DMS114 treated with DMSO at 0.1 percent for 48 hours (cell line): ENCODE data around the gene LRRTM4.
A peak's percentile ranks its signal among the peaks of the same experiment; 100 is the strongest.

Experiments
- DNase-seq: peaks from one replicate; lab custom pipeline; 2025; ENCODE audit not compliant: unreplicated experiment; lab: John Stamatoyannopoulos, UW

The LRRTM4 gene

DNA sequence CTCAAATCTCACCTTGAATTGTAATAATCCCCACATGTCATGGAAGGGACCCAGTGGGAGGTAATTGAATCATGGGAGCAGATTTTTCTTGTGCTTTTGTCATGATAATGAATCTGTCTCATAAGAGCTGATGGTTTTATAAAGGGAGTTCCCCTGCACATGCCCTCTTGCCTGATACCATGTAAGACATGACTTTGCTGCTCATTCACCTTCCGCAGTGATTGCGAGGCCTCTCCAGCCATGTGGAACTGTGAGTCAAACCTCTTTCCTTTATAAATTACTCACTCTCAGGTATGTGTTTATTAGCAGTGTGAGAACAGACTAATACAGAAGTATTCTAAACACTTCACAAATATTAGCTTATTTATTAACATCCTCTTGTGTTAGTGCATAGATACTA is 516.7 kb downstream of the LRRTM4 start:
- no peak for DNase-seq

DNA sequence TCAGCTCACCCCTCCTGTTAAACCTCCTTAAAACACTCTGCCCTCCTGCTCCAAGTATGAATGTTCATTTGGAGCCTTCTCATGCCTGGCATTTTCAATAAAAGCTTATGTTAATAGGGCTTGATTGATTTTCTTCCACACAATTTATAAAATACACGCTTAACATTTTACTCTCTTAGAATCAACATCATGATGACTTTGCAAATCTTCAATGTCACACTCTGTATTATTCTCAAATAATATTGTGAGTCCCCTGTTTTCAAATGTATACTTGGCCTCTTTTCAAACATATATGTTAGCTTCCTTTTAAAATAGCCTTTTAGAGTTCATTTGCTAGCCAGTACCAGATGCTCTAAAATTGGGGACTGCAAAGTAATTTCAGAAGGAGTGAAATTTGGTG is 520.3 kb downstream of the LRRTM4 start:
- no peak for DNase-seq

DNA sequence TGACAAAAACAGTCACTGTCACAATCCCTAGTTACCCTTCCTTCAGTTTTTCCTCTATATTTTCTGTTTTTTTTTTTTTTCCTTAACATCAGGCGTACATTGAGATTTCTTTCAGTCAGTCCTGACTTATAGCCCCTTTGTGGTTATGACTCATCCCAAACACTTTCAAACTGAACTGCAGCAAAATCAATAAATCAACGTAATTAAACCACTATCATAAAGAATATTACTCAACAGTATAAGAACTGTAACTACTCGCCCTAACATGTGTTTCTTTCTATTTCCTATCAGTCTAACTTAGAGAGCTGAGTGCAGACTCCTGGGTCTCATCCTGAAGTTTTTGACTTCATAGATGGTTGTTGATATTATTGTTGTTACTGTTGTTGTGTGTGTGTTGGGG is 523.5 kb downstream of the LRRTM4 start:
- no peak for DNase-seq

DNA sequence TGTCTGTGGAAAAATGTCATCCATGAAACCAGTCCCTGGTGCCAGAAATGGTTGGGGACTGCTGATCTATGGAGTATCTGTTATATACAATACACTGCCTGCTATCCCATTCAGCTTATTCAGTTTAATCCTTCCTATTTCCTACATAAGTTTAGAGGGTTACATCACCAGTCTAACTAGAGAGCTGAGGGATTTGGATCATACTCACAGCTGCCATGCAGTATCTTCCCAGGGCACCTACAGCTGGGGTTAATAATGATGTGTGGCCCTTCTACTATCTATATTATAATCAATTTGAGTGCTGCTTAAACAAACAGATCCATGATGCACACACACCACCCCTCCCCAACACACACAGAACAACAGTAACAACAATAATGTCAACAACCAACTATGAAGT is 524.0 kb downstream of the LRRTM4 start:
- no peak for DNase-seq

DNA sequence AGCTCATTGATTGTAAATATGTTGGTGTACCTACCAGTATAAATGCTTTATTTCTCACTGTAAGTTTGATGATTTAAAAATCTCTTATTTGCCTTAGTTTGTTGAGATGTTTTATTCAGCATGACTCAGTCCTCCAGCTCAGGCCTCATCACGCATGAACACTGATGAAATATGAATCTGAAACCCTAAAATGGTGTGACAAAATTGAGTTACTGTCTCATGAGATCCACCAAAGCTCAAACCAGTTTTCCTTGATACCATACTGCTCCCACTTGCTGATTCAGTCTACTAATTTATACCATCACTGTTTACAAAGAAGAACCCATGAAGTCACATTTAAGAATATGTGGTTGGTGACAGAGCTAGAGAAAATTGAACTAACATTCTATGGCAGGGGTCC is 524.9 kb downstream of the LRRTM4 start:
- DNase-seq = no peak

DNA sequence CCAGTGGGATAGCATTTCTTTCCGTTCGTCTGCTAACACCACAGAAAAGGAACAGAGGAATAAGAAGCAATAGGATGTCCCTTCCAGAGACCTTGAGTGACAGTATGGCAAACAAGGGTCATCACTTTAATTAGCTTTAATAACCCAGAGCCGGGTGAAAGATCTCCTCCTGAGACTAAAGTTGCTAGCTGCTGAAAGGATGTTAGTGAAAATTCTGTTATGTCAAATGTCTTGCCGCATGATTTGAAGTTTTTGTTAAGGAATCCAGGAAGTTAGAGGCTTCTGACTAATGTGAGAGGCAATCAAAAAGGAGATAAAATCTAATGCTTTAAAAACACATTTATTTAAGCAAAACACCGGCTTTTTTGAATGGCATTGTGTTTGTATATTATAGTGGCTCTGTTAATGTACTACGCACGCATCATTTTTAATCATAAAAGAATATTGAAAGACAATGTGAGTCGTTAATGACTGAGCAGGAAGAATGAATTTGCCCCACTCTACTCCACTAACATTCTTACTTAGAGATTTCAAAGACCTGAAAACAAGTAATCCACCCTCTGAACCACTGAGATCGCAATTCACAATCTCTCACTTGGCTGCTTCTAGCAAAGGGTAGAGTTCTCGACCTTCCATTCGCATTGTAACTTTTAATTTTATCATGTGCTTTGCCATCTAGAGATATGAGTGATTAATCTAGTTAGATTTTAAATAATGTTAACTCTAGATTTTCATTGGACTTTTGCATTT is 536.6 kb downstream of the LRRTM4 start:
- DNase-seq = no peak

DNA sequence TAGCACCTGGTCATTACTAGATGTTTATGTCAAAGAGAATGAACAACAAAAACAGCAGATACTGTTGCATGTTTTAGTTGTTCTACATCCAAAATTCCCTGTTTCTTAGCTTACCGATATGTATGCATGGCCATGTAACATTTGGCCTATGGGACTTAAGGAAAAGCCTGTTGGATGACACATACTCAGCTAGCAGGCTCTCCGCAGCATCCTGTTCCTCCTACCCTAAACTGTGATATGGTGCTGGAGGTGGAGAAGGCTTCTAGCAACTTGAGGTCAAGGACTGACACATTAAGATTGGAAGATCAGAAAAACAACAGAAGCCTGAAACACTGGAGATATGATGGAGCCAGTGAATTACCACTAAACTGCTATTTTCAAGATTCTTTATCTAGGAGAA is 537.8 kb downstream of the LRRTM4 start:
- no peak for DNase-seq

DNA sequence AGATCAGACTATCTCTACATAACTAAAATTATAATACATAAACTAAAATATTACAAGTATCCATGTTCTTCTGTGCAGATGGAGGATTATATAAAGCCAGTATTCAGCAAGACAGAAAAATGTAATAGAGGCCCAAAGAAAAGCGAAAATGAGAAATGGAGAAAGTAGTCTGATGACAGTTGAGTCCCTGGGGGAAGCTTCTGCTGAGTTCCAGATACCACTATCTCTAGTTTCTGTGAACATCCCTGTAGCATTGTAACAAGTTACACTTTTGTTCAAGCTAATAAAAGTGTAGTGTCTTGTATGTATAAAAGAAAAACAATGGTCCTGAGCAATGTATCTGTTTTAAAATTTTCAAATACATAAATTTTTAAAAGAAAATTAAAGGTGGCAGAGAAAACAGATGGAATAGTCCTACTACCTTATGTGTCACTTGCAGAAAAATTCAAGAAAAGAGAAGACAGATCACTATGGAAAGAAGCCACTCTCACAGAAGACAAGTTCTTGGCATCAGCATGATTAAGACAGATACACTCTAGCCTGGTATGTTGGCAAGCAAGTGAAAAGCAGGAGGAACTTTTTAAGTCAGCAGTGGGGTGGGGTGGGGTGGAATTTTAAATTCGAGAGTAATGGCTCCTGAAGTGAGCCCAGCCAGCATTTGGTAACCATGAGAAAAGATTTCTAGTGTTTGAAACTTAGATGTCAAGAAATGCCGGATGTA is 541.9 kb downstream of the LRRTM4 start:
- no peak for DNase-seq

DNA sequence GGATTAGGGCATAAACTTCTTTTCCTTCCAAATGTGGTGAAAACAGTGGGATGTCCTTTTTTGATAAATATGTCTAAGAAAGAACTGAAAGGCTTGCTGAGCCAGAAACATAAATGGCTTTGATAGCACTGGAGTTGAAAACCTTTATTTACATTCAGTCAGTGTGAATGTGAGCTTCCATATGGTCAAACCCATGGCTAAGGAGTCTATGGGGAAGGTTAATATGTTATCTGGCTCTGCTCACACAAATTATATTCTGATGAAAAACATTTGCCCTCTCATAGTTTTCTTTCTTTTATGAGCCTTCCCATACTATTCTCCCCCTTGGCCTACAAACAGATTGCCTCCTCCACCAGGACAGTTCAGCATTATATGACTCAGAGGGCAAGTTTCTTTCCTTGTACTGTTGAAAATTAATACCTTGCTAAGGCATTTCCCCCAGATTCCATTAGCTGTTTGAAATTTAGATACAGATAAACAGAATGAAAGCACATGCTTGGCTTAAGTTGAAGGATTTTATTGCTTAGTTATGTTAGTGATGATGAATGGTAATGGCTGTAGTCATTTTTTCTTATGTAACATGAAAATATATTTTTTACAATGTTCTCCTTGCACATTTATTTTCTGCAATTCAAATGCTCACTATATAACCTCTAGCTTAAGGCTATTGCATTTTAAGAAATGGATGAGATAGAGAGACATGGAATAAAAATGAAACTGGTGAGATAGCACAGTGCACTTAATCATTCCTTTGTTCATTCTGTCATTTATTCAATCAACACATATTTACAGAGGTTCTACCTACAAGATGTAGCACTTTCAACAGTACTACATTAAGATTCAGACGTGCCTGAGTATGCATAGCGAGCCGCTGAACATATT is 544.1 kb downstream of the LRRTM4 start:
- no peak for DNase-seq

DNA sequence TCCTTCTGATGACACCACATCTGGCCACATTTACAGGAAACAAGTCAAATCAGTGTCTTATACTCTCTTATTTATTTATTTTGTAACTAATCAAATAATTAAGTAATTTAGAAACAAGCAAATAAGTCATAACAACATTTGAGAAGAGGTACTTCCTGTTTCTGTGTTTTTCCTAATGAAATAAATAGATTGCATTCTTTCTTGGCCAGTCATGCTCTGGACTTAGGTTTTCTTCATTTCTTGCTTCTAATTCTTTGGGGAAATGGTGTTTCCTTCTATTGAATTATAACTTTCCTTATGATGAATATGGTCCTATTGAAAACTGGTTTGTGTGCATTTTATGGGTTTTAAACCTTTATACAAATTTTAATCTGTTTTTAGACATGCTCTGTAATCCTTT is 546.4 kb downstream of the LRRTM4 start:
- no peak for DNase-seq

DNA sequence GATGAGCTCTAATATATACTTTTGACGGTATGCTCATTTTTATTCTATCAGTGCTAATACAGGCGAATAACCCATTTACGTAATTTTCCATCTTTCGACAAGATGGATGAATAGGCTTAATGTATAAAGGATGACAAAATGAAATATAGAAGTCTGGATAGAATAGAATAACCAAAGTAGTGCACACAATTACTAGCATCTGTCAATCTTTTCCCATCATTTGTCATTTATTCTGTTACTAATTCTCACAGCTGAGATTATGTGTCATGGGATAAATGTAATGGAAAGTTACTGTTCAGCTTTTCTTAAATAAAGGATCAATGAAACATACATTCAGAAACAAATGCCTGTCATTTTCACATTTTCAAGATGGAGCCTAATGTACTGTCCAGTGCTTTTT is 548.6 kb downstream of the LRRTM4 start:
- DNase-seq = no peak

DNA sequence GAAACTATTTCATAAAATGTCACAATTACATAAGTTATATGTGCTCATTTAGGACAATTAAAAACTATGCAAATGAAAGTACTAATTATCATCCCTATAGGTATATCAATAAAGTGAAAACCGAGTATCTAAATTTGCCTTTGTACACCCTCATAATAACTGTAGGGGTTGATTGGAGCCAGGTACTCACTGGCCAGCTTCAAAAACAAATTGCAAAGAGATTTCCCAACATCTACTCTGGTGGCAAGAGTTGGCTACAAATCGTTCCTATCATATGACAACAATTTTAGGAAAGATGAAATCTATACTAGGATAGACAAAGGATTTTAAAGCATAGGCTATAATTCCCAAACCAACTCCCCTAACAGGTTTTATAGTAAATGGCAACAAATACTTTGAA is 556.4 kb downstream of the LRRTM4 start:
- DNase-seq = no peak

DNA sequence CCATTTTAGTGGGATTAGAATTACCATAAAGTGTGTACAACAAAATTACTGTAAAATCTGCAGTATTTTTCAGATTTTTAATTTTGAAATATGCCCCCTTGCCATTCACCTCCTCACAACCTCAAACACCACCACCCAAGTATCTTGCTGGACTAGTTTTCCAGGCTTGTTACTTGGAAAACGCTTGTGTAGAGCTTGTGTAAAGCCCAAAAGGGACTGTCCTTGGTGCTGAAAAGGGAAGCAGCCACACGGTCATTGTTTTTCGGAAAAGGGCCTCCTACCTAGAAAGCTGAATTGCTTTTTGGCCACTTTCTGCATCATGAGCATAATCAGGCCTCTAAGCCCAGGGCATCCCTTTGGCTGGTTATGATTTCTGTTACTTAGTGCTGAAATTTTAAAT is 563.4 kb downstream of the LRRTM4 start:
- DNase-seq = no peak

DNA sequence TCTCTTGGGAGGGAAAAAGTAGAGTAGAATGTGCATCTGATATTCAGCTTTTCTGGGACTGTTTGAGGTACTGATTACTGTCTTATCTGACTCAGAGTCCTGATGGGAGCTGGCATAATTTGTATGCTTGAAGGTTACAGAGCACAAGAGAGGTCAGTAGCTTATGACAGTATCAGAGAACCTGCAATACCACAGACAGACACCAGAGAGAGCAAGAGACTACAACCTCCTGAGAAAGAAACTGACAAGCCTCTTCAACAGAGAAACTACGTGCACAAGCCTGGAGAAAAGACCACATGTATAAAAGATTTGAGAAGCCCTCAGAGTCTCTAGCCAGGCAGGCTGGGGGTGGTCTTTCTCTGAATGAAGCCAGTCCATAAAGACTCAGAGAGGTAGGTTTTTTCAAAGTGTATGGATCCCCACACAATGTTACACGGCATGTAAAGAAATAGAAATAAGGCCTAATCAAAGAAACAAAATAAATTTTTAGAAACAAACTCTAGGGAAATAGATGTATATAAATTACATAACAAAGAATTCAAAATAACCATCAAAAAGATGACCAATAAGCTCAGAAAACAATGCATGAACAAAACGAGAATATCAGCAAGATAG is 568.3 kb downstream of the LRRTM4 start:
- peak; percentile 60 for DNase-seq

DNA sequence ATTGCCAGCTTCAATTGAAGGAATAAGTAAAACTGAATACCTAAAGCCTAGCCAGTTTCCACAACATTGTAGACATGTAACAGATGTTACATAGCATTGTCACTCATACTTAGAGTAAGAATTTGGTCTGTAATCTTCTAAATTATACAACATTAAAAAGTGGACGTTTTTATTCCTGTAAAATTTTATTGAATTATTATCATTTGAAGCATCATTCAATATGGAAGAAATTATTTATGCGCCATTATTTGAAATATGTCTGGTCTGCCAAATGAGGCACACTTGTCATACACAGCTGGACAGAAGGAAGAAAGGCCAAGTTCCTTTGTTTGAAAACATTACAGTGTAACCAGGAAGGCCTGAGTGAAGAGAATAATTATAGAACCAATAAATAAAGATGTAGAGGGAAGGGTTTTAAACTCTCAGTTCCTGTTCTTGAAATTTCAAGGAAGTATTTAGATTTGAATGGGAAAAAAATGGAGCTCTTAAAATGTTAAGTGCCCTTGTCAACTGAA is 575.5 kb downstream of the LRRTM4 start:
- no peak for DNase-seq

DNA sequence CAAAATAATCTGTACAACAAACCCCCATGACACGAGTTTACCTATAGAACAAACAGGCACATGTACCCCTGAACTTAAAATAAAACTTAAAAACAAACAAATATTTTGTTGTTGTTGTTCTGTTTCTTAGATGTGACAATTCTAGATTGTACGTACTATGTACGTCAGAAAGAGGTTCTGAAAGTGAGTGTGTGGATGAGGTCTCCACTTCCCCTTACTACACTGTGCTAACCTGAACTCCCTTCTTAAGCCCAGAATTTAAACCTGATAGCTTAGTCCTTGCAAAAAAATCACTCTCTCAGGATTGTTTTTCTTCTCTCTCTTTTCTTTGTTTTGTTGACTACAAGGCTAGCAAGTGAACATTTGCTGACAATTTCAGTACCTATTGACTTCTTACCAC is 581.6 kb downstream of the LRRTM4 start:
- no peak for DNase-seq

DNA sequence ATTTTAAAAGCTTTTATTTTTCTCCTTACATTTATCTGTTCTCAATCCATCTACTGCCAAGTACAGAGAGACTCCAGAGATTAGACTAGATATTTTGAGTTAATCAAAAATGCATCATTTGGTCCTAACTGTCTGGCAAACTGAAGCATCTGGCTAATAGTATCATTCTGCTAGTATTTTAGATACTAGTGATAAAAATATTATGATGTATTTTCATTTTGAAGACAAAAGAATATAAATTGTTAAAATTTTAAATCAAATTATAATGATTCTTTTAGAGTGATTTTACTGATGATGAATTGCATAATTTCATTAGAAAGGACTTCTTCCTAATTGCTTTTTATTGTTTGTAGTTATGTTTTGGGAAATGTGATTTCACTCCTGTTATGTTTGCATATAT is 584.0 kb downstream of the LRRTM4 start:
- DNase-seq = no peak

DNA sequence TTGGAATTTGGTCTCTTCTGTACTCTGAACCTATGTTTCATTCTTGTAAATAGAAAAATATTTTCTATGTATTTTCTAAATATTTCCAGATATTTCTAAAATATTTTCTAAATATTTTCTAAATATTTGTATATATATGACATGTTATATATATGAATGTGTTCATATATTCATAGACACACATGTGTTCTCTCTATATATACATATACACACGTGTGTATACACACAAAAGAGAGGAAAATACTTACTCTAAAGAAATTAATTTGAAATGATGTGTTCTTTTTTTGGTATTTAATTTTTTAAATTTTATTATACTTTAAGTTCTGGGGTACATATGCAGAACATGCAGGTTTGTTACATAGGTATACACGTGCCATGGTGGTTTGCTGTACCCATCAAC is 589.6 kb downstream of the LRRTM4 start:
- no peak for DNase-seq

DNA sequence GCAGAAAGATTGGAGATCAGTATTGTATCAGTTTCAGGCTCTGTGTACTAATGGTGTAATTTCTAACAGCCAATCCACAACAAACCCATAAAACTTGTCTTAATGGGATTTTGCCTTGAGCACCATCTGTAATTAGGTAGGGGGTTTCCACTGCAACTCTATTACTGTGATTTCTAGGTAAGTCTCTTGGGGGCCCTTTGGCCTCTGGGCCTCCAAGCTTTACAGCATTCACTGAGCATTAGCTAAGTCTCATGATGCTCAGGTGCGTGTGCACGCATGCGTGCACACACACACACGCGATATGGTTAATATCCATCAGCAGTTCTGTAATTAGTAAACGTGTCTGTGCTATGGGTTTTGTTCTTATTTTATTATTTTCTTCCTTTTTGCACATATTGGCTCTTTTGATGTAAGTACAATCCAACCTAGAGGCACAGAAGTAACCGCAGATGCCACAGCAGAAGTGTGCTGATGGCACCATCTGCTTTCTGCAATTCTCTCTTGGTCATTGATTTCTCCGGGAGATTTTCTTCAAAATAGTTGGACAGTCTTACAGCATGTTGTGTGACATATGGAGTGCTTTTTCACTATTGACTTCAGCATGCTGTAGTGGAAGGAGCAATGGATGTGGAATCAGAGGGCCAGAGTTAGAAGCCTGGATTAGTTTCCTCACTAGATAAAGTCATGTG is 592.0 kb downstream of the LRRTM4 start:
- DNase-seq = no peak

DNA sequence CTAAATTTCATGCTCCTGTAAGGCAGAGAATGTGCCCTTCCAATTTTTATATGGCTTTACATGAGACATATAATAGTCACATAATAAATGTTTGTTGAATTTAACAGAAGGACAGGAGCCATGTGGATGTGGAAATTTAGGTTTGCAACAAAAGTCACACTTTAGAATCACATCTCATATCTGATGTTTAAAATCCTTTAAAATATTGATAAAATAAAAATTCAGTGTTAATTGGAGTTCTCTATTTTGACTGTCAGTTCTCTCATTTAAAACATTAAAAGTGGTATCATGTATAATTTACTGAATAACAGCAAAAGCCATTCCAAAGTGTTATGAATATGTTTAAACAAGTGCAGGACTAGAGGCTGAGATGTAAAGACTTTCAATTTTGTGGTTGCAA is 594.1 kb downstream of the LRRTM4 start:
- no peak for DNase-seq

DNA sequence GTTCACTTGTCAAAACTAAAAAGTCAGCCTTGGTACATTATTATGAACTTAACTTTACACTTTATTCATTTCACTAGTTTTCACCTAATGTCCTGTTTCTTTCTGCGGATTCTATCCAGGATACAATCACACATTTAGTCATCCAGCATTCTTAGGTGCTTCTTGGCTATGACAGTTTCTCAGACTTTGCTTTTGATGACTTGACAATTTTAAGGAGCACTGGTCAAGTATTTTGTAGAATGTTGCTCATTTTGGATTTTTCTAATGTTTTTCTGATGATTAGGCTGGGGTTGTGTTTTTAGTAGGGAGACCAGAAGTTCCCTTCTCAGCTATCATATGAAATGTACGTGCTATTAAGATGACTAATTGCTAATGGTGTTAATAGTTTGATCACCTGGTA is 601.2 kb downstream of the LRRTM4 start:
- no peak for DNase-seq
